ENCODE results near the gene VCL. TPM values are rescaled to one million over a fixed set of nuclear protein-coding genes. Genes with fewer than 3 reads are reported as not detected.

VCL gene
- total RNA-seq, 4 donors from 2014 or later, result 64.1 to 113 (median 73.4) TPM

DNA sequence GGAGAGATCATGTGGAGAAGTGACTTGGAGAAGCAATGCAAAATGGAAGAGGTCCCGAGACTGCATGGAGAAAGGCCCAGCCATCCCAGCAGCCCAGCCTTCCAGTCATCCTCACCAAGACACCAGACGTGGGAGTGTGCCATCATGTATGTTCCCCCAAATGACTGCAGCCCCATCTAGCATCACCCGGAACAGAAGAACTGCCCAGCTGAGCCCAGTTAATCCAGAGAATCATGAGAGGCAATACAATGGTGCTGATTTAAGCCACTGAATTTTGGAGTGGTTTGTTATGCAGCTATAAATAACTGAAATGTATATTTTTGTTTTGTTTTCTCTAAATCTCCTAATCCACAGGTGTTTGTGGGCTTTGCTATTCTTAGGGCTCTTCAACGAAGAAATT lies 22.5 kb upstream of the VCL start:
- TF ChIP-seq, protein P1, sequence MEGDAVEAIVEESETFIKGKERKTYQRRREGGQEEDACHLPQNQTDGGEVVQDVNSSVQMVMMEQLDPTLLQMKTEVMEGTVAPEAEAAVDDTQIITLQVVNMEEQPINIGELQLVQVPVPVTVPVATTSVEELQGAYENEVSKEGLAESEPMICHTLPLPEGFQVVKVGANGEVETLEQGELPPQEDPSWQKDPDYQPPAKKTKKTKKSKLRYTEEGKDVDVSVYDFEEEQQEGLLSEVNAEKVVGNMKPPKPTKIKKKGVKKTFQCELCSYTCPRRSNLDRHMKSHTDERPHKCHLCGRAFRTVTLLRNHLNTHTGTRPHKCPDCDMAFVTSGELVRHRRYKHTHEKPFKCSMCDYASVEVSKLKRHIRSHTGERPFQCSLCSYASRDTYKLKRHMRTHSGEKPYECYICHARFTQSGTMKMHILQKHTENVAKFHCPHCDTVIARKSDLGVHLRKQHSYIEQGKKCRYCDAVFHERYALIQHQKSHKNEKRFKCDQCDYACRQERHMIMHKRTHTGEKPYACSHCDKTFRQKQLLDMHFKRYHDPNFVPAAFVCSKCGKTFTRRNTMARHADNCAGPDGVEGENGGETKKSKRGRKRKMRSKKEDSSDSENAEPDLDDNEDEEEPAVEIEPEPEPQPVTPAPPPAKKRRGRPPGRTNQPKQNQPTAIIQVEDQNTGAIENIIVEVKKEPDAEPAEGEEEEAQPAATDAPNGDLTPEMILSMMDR (IDR thresholded peaks at IDR 0.05; ENCODE audit: low read depth), result no peak

DNA sequence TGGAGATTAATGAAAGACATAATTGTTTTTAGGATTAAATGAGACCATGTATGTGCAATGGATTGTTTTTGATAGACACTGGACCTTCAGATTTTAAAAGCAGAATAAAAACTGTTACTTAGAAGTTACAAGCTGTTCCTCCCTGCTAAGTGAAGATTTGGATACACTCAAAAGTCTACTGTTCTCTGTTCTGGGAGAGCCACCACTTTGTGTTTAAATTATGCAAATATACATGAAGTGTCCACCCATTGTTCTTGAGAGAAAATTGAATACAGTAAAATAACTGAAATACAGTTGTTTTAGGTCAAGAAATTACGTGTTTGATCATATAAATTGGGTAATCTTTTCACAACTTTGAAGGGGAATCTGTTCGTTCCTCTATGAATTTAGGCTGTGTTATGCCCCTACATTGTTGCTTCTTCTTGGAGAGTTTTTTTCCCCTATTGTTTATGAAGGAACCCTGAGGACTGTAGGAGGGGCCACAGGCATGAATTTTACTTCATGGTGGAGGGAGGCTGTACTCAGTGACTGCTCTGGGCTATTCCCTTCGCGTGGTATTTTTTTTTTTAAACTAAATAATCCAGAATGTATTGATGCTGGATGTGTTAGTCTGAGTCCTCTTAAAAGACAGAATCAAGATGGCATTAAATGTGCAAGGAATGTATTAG lies 18.6 kb upstream of the VCL start:
- TF ChIP-seq, protein P1 (IDR thresholded peaks at IDR 0.05; ENCODE audit: low read depth), result no peak

- TF ChIP-seq, protein P1 (IDR thresholded peaks at IDR 0.05; ENCODE audit: low read depth), result no peak
These were observed 18.0 kb upstream of the VCL start for GRCh38 chr10:73979809-73980433.

DNA sequence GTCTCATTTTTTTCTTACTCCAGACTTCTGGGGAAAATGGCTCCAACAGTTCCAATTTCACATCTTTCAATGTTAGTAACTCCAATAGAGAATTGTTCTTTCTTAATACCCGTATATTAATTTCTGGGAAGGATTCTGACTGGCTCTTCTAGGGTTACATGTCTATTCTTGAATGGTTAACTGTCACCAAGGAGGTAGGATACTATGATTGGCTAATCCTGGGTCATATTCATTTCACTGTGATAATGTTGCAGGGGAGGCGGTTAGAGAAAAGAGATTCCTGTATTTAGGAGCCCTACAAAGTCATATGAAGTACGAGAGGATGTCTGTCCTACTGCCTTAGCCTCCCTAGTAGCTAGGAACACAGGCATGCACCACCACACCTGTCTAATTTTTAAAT lies 16.1 kb upstream of the VCL start:
- TF ChIP-seq, protein P1 (IDR thresholded peaks at IDR 0.05; ENCODE audit: low read depth), result no peak

GRCh38 chr10:73983096-73984047 lies 14.5 kb upstream of the VCL start:
- TF ChIP-seq, protein P1 (IDR thresholded peaks at IDR 0.05; ENCODE audit: low read depth), result no peak

- TF ChIP-seq, protein P1 (IDR thresholded peaks at IDR 0.05; ENCODE audit: low read depth), result no peak
These were observed 8.2 kb upstream of the VCL start for GRCh38 chr10:73989594-73990150.

All from subcutaneous adipose tissue (tissue), 4 donors.